IPS-11a (cell line): ENCODE data around the gene MMP11.
"Not testable (repeated sequence)": the region's sequence is repeated elsewhere in the genome, so short reads cannot be mapped to it uniquely, and the experiment has no call there.

Experiments
- H3K4me3 ChIP-seq: one replicate; pipeline ENCODE4 v1.5.1; 2013; ENCODE audit warnings: low read depth, low read length, control low read depth

Gene MMP11, protein sequence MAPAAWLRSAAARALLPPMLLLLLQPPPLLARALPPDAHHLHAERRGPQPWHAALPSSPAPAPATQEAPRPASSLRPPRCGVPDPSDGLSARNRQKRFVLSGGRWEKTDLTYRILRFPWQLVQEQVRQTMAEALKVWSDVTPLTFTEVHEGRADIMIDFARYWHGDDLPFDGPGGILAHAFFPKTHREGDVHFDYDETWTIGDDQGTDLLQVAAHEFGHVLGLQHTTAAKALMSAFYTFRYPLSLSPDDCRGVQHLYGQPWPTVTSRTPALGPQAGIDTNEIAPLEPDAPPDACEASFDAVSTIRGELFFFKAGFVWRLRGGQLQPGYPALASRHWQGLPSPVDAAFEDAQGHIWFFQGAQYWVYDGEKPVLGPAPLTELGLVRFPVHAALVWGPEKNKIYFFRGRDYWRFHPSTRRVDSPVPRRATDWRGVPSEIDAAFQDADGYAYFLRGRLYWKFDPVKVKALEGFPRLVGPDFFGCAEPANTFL

DNA sequence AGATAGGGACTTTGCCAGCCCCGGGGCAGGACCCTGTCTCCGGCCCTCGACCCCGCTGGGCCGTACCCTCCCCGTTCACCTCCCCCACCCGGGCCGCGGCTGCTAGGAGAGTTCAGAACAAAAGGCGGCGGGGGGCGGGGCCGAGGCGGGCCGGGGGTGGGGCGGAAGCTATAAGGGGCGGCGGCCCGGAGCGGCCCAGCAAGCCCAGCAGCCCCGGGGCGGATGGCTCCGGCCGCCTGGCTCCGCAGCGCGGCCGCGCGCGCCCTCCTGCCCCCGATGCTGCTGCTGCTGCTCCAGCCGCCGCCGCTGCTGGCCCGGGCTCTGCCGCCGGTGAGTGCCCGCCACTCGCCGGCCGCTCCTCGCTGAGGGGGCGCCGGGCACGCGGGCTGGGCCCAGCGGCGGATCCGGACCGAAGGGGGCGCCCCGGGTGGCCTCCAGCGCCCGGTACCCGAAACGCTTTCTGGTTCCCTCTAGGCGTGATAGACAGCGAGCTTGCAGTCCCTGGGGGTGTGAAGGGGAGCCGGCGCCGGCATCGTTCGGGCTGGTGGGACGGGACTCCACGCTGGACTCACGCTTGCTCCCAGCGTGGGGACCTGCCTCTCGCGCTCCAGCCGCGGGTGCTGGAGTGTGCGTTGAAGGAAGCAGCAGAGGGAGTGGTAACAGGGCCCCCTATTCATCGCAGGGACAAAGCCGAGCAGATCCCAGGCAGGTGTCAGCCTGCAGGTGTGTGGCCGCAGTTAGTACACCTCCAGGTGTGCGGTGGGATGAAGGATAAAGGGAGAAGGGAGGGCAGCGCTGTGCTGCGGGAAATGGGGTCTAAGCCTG lies at the start of gene MMP11:
TSS of gene MMP11 (plus strand) at position 201 of the 825 bp plus-strand sequence. CDS start at position 223, 22 bp downstream.
- peak within 1 kb of the TSS; percentile 33 for H3K4me3 ChIP-seq

DNA sequence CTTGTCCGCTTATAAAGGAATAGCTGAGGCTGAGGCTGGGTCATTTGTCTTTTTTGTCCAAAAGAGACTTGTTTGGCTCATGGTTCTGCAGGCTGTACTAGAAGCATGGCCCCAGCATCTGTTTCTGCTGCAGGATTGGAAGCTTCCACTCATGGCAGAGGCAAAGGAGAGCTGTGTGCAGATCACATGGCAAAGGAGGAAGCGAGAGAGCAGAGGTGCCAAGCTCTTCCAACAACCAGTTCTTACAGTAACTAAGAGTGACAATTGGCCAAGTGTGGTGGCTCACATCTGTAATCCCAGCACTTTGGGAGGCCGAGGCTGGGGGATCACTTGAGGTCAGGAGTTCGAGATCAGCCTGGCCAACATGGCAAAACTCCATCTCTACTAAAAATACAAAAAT lies 44.5 kb upstream of the MMP11 start:
- H3K4me3 ChIP-seq, result not testable (repeated sequence)

DNA sequence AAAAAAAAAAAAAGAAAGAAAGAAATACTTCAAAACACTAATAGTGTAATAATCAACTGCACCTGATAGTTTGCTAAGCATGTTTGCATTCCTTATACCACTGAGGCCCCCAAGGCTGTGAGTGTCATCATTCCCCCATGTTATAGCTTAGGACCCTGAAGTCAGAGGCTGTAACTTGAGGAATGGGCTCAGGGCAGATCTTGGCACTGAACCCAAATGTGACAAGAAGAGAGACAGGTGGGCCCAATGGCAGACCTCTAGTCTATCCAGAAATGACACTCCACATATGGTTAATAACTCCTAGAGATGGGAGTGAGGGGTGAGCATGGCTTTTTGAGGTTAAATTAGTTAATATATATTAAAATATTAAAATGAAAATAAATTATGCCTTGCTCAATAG lies 35.0 kb upstream of the MMP11 start:
- no peak overlapping the region for H3K4me3 ChIP-seq

DNA sequence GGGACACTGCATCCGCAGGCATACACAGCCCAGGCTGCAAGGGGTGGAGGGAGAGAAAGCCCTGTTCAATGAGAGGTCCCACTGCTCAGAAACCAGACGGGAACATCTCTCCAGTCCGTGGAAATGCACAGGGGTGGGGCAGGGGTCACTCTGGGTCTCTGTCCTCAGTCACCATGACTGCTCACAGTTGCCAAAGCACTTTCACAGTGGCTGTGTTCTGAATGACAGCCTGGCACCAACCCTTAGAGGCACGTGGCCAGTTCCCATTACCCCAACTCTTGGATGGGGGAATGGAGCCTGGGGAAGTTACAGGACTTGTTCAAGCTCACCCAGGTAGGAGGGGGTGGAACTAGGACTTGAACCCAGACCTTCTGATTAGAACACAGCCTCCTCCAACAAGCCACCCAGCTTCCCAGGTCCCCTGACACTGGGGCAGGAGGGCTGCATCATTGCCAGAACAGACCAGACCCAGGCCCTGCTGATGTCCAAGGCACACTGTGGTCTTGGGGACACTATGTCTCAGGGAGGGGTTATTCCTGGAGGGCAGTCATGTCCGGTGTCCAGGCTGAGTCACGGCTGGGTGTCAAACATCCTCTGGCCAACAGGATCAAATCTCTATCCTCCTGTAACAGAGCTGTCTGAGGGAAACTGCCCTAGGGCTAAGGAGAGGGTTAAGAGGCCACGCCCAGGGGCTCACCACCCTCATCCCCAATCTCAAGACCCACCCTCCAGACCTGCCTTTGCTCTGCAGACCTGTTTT lies 30.0 kb upstream of the MMP11 start:
- H3K4me3 ChIP-seq, result no peak overlapping the region

DNA sequence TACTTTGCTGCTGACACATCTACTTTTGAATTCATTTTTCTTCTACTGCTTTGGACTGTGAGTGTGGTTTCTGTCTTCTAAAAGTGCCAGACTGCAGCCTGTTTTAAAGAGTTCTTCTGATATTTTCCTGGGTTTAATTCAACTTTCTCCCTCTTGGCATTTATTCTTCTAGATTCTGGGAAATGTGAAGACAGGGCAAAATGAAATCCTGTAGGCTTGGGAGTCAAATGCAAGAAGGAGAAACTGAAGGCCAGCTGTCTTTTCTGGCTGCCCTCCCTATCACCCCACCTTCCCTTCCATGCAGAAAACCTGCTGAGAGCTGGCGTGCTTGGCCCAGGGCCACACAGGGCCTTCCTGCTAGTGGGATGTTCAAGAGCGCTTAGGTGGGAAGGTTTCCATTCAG lies 29.3 kb upstream of the MMP11 start:
- H3K4me3 ChIP-seq, result no peak overlapping the region

DNA sequence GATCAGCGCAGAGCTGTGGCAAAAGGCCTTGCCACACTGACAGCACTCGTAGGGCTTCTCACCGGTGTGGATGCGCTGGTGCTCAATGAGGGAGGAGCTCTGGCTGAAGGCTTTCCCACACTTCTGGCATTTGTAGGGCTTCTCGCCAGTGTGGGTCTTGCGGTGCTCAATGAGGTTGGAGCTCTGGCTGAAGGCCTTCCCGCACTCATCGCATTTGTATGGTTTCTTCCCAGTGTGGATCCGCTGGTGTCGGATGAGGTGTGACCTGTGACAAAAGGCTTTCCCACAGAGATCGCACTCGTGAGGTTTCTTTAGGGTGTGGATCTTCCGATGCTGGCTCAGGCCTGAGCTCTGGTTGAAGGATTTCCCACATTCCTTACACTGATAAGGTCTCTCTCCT lies 28.6 kb upstream of the MMP11 start:
- H3K4me3 ChIP-seq, result no peak overlapping the region

DNA sequence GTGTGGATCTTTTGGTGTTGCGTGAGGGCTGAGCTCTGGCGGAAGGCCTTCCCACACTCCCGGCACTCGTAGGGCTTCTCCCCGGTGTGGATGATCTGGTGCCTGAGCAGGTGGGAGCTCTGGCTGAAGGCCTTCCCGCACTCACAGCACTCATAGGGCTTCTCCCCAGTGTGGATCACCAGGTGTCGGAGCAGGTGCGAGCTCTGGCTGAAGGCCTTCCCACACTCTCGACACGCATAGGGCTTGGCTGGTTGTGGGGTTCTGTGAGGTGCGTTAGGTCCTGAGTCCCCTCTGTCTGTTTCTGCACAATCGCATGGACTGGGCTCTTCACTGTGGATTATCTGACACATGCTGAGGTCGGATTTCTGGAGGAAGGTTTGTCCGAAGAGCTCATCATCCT lies 28.2 kb upstream of the MMP11 start:
- no peak overlapping the region for H3K4me3 ChIP-seq

DNA sequence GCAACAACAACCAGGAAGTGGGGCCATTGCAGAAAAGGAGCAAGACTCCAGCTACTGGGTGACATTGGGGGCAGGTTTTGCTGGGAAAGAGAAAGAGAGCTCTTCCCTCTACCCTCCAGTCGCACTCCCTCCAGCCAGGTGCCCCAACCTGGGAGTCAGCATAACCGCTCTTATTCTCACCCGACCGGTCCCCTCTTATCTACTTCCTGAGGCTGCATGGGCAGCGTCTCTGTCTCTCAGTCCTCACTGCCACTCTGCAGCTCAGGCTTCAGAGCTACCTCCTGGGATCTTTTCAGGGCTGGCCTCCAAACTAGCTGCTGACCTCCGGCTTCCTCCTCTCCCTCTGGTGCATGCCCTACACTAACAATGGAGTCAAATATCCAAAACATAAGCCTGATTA lies 26.9 kb upstream of the MMP11 start:
- no peak overlapping the region for H3K4me3 ChIP-seq

DNA sequence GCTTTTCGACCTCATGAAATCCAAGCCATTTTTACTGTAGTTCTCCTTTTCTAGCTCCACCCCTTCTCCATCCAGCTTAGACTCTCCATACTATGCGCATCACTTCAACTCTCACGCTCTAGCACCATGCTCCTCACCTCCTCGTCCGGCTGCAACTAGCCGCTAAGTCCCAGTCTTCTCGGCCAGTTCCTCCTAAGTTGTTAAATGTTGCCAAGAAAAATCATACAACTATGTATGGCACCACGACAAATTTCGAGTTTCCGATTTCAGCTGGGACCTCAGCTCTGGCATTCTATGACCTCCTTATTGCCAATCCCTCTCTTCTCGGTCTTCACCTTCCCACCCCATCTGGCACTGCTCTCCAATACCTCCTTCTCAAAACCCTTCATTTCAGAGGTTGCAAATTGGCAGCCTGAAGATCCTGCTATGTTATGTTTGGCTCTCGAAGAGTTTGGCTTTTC lies 22.8 kb upstream of the MMP11 start:
- no peak overlapping the region for H3K4me3 ChIP-seq

DNA sequence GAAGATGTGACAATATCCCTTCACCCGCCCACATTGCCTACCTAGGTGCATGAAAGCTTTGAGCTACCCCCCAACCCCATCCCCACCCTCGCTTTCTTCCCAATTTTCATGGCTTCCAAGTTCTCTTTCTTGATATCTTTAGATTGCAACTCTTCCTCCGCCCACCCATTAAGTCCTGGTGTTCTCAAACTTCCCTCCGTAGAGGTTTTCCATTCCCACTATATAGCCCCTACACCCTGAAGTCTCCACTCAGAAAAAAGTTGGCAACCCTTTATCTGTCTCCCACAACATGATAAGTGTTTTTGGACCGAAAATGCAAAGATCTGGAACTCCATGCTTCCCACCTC lies 22.3 kb upstream of the MMP11 start:
- peak overlapping the region; percentile 62 for H3K4me3 ChIP-seq

DNA sequence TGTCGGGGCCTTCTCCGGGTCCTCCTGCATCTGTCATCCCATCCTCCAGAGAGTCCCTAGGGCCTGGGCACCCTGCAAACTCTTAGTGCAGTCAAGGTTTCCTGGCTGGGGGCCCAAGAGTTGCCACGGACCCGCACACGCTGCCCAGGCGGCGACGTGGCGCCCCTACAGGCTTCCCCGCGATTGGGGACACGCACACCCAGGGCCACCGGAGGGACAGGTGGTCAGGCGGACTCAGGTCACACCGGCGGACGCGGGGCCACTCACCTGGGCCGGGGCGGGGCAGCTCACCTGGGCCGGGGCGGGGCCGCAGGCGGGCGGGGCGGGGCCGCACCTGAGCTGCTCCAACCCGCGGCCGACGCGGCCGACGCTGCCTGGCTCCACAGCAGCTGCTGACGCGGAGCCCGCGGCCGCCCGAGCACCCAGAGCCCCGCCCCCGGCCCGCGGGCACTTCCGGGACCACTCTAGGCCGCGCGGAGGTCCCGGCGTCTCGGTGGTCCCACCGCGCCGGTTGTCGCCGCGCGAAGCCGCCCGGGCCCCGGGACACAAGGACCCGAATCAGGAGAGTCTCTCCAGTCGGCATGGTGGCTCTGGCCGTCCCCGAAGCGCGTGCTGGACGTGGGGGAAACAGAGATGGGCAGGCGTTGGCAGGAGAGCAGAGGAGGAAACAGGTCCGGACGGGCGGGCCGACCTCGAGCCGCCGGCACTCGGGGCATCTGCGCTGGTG lies 21.8 kb upstream of the MMP11 start, which contains the start of gene ZNF70:
TSS of gene ZNF70 (minus strand) at position 399 of the 727 bp plus-strand sequence. CDS start 5,972 bp downstream, outside the sequence.
- peak within 1 kb of the TSS; percentile 62 for H3K4me3 ChIP-seq

DNA sequence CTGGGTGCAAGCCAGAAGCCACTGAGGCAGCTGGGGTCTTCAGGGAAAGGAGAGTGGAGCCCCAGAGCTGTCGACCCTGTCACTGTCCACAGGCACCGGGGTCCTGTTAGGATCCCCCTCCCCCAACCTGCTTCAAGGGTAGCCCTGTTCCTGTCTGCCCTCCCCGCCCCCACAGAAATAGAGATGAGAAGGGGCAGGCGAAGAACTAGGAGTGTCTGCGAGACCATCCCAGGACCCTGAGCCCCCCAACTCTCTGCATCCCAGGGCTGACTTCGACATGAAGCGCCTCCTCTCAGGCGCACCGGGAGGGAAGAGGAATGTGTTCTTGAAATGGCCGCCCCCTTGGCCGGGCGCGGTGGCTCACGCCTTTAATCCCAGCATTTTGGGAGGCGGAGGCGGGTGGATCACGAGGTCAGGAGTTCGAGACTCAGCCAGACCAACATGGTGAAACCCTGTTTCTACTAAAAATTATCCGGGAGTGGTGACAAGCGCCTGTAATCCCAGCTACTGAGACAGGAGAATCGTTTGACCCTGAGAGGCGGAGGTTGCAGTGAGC lies 21.1 kb upstream of the MMP11 start:
- peak overlapping the region; percentile 52 for H3K4me3 ChIP-seq

DNA sequence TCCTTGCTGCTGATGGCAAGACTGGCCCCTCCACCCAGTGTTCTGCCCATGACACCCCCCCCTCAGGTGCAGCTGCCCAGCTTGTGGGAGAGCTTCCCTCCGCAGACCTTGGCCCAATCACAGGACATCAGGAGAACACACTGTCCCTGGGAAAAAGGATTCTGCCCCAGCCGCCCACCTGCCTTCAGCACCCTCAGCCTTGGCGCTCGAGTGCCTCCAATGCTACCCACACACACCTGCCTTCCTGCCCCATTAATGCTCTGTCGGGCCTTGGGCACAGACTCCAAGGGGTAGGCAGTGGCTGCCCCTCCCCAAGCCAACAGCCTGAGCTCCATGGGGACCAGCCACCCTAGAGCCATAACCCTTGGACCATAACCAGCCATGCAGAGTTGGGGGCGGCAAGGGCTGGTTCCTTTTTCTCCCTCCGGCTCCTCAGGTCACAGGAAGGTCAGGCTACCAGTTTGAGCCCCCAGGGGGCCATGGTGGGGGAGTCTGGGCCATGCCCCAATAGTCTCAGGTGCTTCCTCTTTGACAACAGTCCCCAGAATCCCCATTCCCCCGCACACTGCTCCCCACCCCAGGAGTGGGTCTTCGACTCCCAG lies 20.5 kb upstream of the MMP11 start:
- no peak overlapping the region for H3K4me3 ChIP-seq

DNA sequence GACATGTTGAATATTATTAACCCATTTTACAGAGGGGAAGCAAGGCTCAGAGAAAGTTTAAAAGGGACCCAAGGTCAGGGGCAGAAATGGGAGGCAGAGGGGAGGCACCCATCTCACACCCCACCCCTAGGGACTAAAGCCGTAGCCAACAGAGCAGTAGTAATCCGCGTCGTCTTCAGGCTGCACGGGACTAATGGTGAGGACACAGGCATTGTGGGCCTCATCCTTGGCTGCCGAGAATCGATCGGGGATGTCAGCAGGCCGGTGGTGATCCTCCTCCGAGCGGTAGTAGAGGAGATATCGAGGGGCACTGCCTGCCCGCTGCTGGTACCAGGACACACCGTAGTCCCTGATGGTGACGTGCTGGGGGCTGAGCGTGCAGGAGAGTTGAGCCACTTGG lies 19.9 kb upstream of the MMP11 start:
- H3K4me3 ChIP-seq, result no peak overlapping the region

DNA sequence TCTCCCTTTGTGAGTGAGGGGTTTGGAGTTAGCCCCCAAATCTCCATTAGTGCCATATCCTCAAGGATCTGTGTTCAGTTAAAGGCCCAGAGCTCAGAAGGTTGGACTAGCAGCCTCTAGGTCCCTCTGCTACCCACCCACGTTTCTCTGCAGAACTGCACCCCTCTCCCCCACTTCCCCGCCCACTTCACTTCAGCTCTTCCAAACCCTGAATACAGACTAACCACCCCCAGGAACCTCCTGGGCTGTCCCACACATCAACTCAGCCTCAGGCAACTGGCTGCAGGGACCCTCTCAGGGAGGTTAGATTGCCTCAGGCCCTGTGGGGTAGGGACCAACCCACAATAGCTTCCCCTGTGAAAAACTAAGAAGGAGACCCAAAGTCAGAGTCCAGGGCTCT lies 19.3 kb upstream of the MMP11 start:
- no peak overlapping the region for H3K4me3 ChIP-seq

DNA sequence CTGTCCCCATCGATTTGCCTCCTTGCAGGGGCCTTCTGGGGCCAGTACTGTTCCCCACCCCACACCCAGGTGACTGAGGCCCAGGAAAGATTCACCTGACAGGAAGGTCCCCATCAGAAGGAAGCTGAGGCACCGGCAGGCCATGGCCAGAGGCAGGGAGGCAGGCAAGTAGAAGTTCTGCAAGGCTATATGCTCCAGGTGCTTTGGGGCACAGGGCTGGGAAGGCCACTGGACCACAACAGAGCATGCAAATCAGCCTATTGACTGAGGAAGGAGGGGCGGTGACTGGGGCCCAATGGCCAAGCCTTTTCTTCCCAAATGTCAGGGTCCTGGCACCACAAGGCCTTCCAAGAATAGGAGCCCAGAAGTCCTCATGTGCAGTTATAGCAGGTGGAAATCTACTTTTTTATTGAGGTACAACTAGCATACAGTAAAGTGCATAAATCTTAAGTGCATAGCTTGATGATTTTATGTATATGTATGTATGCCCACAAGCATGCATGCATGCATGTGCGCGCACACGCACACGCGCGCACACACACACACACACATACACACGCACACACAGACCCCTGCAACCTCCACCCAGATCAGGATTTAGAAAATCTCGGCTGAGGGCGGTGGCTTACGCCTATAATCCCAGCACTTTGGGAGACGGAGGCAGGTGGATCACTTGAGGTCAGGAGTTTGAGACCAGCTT lies 18.3 kb upstream of the MMP11 start, which contains the start of gene VPREB3:
TSS of gene VPREB3 (minus strand) at position 206 of the 700 bp plus-strand sequence. CDS start at position 144, 62 bp downstream.
- H3K4me3 ChIP-seq, result no peak within 1 kb of the TSS

DNA sequence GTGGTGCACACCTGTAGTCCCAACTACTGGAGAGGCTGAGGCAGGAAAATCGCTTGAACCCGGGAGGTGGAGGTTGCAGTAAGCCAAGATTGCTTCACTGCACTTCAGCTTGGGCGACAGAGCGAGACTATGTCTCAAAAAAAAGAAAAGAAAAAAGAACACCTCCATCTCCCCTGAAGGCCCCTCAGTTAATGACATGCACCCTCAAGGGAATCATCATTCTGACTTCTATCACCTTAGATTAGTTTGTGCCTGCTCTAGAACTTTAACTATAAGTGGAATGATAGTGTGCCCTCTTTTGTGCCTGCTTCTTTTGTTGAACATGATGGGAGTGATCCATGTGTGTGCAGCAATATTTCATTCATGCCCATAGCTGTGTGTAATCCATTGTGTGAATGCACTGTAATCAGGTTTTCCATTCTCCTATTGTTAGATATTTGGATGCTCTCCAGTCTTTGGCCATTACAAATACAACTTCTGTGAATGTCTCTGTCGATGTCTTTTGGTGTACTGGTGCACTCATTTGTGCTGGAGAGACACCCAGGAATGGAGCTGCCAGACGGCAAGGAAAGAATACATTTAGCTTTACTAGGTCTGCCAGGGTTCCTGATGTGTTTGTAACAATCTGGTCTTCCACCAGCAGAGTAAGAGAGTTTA lies 17.5 kb upstream of the MMP11 start:
- no peak overlapping the region for H3K4me3 ChIP-seq

DNA sequence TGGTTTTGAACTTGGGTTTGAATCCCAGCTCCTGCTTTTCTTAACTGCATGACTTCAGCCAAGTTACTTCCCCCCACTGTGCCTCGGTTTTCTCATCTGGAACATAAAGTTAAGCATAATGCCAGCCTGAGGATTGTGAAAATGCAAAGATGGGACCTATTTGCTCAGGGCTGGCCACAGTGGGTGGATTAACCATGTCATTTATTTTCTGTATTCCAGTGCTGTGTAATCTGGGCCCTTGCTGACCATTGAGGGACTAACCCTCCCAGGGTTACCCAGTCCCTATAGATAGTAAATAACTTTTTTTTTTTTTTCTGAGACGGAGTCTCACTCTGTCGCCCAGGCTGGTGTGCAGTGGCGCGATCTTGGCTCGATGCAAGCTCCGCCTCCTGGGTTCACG lies 16.9 kb upstream of the MMP11 start:
- no peak overlapping the region for H3K4me3 ChIP-seq
